Neural cell (in vitro differentiated cells): ENCODE results near the gene PRKD1. TPM values are rescaled to one million over a fixed set of nuclear protein-coding genes. Genes with fewer than 3 reads are reported as not detected.

Experiments used
- H2AFZ ChIP-seq: fragments of 200-600, 300-800 bp; sonication (generic), shearing (Covaris generic); 2 replicates; pipeline ENCODE4 v1.6.0; 2014; ENCODE audit warnings: low read depth, mild to moderate bottlenecking, antibody characterized with exemption, low read length, moderate library complexity
- H3F3A ChIP-seq: fragments of 200-600 bp; shearing (Covaris generic); 2 replicates; pipeline ENCODE4 v1.6.1; 2016; ENCODE audit warnings: mild to moderate bottlenecking, moderate library complexity, mixed read lengths, antibody characterized with exemption, low read length; ENCODE audit not compliant: insufficient read depth, poor library complexity, severe bottlenecking
- H3K27ac ChIP-seq: fragments of 200-600, 300-800 bp; sonication (generic), shearing (Covaris generic); 2 replicates; pipeline ENCODE4 v1.5.1; 2014; ENCODE audit warnings: mild to moderate bottlenecking, low read length, moderate library complexity
- H3K27me3 ChIP-seq: fragments of 300-800, 200-600 bp; sonication (generic), shearing (Covaris generic); 2 replicates; pipeline ENCODE4 v1.6.0; 2014; ENCODE audit warnings: mild to moderate bottlenecking, low read depth, low read length, moderate library complexity; ENCODE audit not compliant: insufficient read depth
- H3K36me3 ChIP-seq: fragments of 300-800, 200-600 bp; sonication (generic), shearing (Covaris generic); 2 replicates; pipeline ENCODE4 v1.5.1; 2014; ENCODE audit warnings: mild to moderate bottlenecking, antibody characterized with exemption, low read length, moderate library complexity; ENCODE audit not compliant: insufficient read depth
- H3K4me2 ChIP-seq: fragments of 300-800, 200-600 bp; sonication (generic), shearing (Covaris generic); 2 replicates; pipeline ENCODE4 v1.6.0; 2014; ENCODE audit warnings: mild to moderate bottlenecking, low read length
- H3K4me3 ChIP-seq: fragments of 300-800, 200-600 bp; sonication (generic), shearing (Covaris generic); 2 replicates; pipeline ENCODE4 v1.5.1; 2014; ENCODE audit warnings: mild to moderate bottlenecking, low read length, moderate library complexity
- H3K79me2 ChIP-seq: fragments of 200-600 bp; shearing (Covaris generic); replicated peaks from 2 replicates; pipeline ENCODE4 v1.6.0; 2014; ENCODE audit warnings: mild to moderate bottlenecking, low read length, moderate library complexity; ENCODE audit not compliant: insufficient read depth
- H3K9ac ChIP-seq: fragments of 300-800, 200-600 bp; sonication (generic), shearing (Covaris generic); 2 replicates; pipeline ENCODE4 v1.6.1; 2016; ENCODE audit warnings: mild to moderate bottlenecking, low read length, mixed read lengths
- H3K9me2 ChIP-seq: fragments of 200-600 bp; shearing (Covaris generic); 2 replicates; pipeline ENCODE4 v1.6.1; 2016; ENCODE audit warnings: mild to moderate bottlenecking, low read length, mixed read lengths; ENCODE audit not compliant: insufficient read depth
- H3K9me3 ChIP-seq: fragments of 200-600, 300-800 bp; sonication (generic), shearing (Covaris generic); 2 replicates; pipeline ENCODE4 v1.6.1; 2016; ENCODE audit warnings: mild to moderate bottlenecking, mixed run types, low read length, moderate library complexity, mixed read lengths
- H4K20me1 ChIP-seq: fragments of 200-600 bp; shearing (Covaris generic); 2 replicates; pipeline ENCODE4 v1.6.1; 2016; ENCODE audit warnings: mild to moderate bottlenecking, mixed run types; ENCODE audit not compliant: insufficient read depth
- EP300 ChIP-seq: fragments of 450-650 bp; conservative IDR thresholded peaks from 2 replicates; pipeline ENCODE4 v1.6.1; 2014; ENCODE audit warnings: antibody characterized with exemption, mild to moderate bottlenecking, moderate library complexity; ENCODE audit not compliant: poor library complexity, severe bottlenecking
- EZH2 ChIP-seq: fragments of 200-600, 300-800 bp; shearing (Covaris generic), sonication (generic); IDR thresholded peaks from 2 replicates; pipeline ENCODE4 v1.6.1; 2014; ENCODE audit warnings: antibody characterized with exemption, low read length, borderline replicate concordance, mild to moderate bottlenecking; ENCODE audit not compliant: insufficient read depth, poor library complexity, severe bottlenecking
- MXI1 ChIP-seq: fragments of 450-650 bp; conservative IDR thresholded peaks from 2 replicates; pipeline ENCODE4 v1.6.1; 2014; ENCODE audit warnings: antibody characterized with exemption, mild to moderate bottlenecking; ENCODE audit not compliant: poor library complexity, severe bottlenecking
- POLR2AphosphoS5 ChIP-seq: IDR thresholded peaks from 2 replicates; pipeline ENCODE4 v1.6.1; 2012
- RAD21 ChIP-seq: fragments of 450-650 bp; conservative IDR thresholded peaks from 2 replicates; pipeline ENCODE4 v1.6.1; 2014; ENCODE audit warnings: antibody characterized with exemption, mild to moderate bottlenecking, moderate library complexity
- SMC3 ChIP-seq: fragments of 450-650 bp; conservative IDR thresholded peaks from 2 replicates; pipeline ENCODE4 v1.6.1; 2014; ENCODE audit warnings: antibody characterized with exemption, mild to moderate bottlenecking, moderate library complexity; ENCODE audit not compliant: poor library complexity
- TAF1 ChIP-seq: IDR thresholded peaks from 2 replicates; pipeline ENCODE4 v1.6.1; 2012; ENCODE audit warnings: low read depth
- polyA plus RNA-seq: library from polyadenylated mRNA; depleted of rRNA; stranded (reverse); fragments of >200 nt; gene quantifications from 2 replicates; pipeline ENCODE4 v1.2.3, GENCODE V29; 2014
- TF ChIP-seq, protein P1 (sequence below): IDR thresholded peaks from 2 replicates; pipeline ENCODE4 v1.6.1; 2012; ENCODE audit warnings: borderline replicate concordance
- TF ChIP-seq, protein P2 (sequence below): fragments of 450-650 bp; IDR thresholded peaks from 2 replicates; pipeline ENCODE4 v1.5.1; 2014; ENCODE audit warnings: antibody characterized with exemption, mild to moderate bottlenecking, moderate library complexity; ENCODE audit not compliant: poor library complexity, severe bottlenecking

Gene PRKD1
- polyA plus RNA-seq, 1 donor from 2014 or later, result 9.6 TPM

DNA sequence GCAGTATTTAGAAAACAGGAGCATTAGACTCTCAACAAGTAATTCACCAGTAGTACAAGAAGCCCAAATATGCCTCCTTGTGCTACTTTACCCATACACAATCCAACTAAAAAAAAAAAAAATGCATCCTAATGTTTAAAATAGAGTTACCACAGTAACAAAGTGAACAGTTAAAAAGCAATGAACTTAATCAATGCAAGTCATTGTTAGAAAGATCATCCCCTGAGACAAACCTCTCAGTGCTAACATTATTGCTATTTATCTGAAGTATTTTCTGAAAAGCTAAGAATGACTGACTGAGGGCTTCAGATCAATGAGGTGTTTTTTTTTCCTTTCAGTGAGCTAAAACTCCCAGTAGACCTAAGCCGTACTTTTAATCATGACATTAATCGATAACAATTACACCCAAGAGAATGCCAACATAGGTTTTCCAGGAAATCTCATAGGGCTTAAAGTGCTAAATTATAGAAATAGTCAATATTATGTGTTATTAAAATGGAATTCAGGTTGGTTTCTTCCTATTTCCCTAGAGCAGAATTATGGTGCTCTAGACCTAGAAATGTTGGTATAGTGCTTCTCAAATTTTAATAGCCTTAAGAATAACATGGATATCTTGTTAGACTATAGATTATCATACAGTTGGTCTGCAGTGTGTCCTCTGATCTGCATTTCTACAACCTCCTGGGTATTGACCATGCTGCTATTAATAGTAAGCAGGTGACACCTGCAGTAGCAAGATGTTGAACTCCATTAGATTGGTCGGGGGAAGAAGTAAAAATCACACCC lies 123.0 kb downstream of the PRKD1 start:
- TF ChIP-seq EP300, result no peak
- no peak for TF ChIP-seq EZH2
- TF ChIP-seq, protein P1, sequence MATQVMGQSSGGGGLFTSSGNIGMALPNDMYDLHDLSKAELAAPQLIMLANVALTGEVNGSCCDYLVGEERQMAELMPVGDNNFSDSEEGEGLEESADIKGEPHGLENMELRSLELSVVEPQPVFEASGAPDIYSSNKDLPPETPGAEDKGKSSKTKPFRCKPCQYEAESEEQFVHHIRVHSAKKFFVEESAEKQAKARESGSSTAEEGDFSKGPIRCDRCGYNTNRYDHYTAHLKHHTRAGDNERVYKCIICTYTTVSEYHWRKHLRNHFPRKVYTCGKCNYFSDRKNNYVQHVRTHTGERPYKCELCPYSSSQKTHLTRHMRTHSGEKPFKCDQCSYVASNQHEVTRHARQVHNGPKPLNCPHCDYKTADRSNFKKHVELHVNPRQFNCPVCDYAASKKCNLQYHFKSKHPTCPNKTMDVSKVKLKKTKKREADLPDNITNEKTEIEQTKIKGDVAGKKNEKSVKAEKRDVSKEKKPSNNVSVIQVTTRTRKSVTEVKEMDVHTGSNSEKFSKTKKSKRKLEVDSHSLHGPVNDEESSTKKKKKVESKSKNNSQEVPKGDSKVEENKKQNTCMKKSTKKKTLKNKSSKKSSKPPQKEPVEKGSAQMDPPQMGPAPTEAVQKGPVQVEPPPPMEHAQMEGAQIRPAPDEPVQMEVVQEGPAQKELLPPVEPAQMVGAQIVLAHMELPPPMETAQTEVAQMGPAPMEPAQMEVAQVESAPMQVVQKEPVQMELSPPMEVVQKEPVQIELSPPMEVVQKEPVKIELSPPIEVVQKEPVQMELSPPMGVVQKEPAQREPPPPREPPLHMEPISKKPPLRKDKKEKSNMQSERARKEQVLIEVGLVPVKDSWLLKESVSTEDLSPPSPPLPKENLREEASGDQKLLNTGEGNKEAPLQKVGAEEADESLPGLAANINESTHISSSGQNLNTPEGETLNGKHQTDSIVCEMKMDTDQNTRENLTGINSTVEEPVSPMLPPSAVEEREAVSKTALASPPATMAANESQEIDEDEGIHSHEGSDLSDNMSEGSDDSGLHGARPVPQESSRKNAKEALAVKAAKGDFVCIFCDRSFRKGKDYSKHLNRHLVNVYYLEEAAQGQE, result no peak
- no peak for TF ChIP-seq MXI1
- TF ChIP-seq SMC3, result no peak
- TF ChIP-seq TAF1, result no peak
- TF ChIP-seq, protein P2, sequence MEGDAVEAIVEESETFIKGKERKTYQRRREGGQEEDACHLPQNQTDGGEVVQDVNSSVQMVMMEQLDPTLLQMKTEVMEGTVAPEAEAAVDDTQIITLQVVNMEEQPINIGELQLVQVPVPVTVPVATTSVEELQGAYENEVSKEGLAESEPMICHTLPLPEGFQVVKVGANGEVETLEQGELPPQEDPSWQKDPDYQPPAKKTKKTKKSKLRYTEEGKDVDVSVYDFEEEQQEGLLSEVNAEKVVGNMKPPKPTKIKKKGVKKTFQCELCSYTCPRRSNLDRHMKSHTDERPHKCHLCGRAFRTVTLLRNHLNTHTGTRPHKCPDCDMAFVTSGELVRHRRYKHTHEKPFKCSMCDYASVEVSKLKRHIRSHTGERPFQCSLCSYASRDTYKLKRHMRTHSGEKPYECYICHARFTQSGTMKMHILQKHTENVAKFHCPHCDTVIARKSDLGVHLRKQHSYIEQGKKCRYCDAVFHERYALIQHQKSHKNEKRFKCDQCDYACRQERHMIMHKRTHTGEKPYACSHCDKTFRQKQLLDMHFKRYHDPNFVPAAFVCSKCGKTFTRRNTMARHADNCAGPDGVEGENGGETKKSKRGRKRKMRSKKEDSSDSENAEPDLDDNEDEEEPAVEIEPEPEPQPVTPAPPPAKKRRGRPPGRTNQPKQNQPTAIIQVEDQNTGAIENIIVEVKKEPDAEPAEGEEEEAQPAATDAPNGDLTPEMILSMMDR, result no peak
- TF ChIP-seq RAD21, result no peak
- TF ChIP-seq POLR2AphosphoS5, result no peak
- H3K27me3 ChIP-seq, result no peaks in the 10 kb centered on the region

DNA sequence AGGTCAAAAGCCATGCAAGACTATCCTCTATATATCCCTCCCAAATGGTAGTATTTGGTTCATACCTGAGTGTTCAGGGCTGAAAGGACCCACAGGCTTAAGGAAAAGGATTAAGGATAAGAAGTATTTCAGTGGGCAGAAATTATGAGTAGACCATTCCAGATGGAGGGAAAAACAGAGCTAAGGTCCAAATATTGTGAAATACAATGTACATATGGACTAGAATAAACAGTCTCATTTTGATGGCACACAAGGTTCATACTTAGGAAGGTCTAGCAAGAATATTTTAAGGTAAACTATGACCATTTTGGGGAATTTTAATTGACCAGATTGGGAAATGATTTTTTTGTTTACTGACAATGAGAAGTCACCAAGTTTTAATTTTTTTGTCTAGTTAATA lies 124.6 kb downstream of the PRKD1 start:
- no peak for TF ChIP-seq EP300
- TF ChIP-seq RAD21, result no peak
- TF ChIP-seq, protein P1, result no peak
- TF ChIP-seq, protein P2, result no peak
- no peak for TF ChIP-seq POLR2AphosphoS5
- no peak for TF ChIP-seq MXI1
- no peak for TF ChIP-seq TAF1
- no peaks in the 10 kb centered on the region for H3K27me3 ChIP-seq
- no peaks in the 10 kb centered on the region for H4K20me1 ChIP-seq
- H3K9me3 ChIP-seq, result no peaks in the 10 kb centered on the region
- no peaks in the 10 kb centered on the region for H3F3A ChIP-seq
- no peak overlapping the region for H3K4me3 ChIP-seq
- H2AFZ ChIP-seq, result no peak overlapping the region
- no peaks in the 10 kb centered on the region for H3K9me2 ChIP-seq
- H3K36me3 ChIP-seq, result no peaks in the 10 kb centered on the region
- H3K9ac ChIP-seq, result no peak overlapping the region
- no peak overlapping the region for H3K27ac ChIP-seq
- no peaks in the 10 kb centered on the region for H3K79me2 ChIP-seq
- H3K4me2 ChIP-seq, result no peak overlapping the region

More for the DNA sequence above, 123.0 kb downstream of the PRKD1 start:
- Histone ChIP-seq H3K79me2 (no peaks in the 10 kb centered on the region), H3K36me3 (no peaks in the 10 kb centered on the region), H3F3A (no peaks in the 10 kb centered on the region), H3K4me3 (no peak overlapping the region), H3K4me2 (no peak overlapping the region), H3K9me2 (no peaks in the 10 kb centered on the region), H2AFZ (no peak overlapping the region), H3K27ac (no peak overlapping the region), H4K20me1 (no peaks in the 10 kb centered on the region), H3K9ac (no peak overlapping the region), H3K9me3 (no peaks in the 10 kb centered on the region)
